Stimulated activated CD8-positive, alpha-beta memory T cell treated with anti-CD3 and anti-CD28 coated beads, Interleukin-4, amount 100 ng/mL, for 4 hours (primary cell): Measurements from ENCODE around the gene MORN1.
"Not testable (repeated sequence)": the region's sequence is repeated elsewhere in the genome, so short reads cannot be mapped to it uniquely, and the experiment has no call there.

ENCODE experiments used
- DNase-seq, 2 donors: peaks; one replicate each; pipeline ENCODE4 v3.0.0-alpha.2; 2020; ENCODE audit warnings: low read depth in 2 of 2, low spot score in 1 of 2

MORN1 gene

GRCh38 chr1:2391041-2391930 lies at the start of gene MORN1, which contains the start of gene RER1:
Gene MORN1 (minus strand): TSS chr1:2391554. CDS start chr1:2391533, 21 bp downstream.
Gene RER1 (plus strand): TSS chr1:2391841. CDS start chr1:2395791, 3,950 bp downstream.
- peak; percentile 95 to 98 for DNase-seq

GRCh38 chr1:2440346-2440745 lies 49.0 kb upstream of the MORN1 start:
- DNase-seq, result not testable (repeated sequence)

- DNase-seq, result no peak
Measured at GRCh38 chr1:2439369-2439768, 48.0 kb upstream of the MORN1 start.

GRCh38 chr1:2438641-2439040 lies 47.3 kb upstream of the MORN1 start:
- no peak for DNase-seq

- no peak for DNase-seq
Measured at GRCh38 chr1:2438038-2438437, 46.7 kb upstream of the MORN1 start.

- DNase-seq, result no peak
Measured at GRCh38 chr1:2437617-2438016, 46.3 kb upstream of the MORN1 start.

- DNase-seq, result no peak
Measured at GRCh38 chr1:2436876-2437275, 45.5 kb upstream of the MORN1 start.

- DNase-seq, result no peak
Measured at GRCh38 chr1:2435746-2436355, 44.5 kb upstream of the MORN1 start.

GRCh38 chr1:2435091-2435490 lies 43.7 kb upstream of the MORN1 start:
- DNase-seq, result no peak

- no peak for DNase-seq
Measured at GRCh38 chr1:2433936-2434655, 42.7 kb upstream of the MORN1 start.

GRCh38 chr1:2433196-2433595 lies 41.8 kb upstream of the MORN1 start:
- no peak for DNase-seq

GRCh38 chr1:2432441-2432844 lies 41.1 kb upstream of the MORN1 start:
- DNase-seq, result no peak

GRCh38 chr1:2431518-2431917 lies 40.2 kb upstream of the MORN1 start:
- no peak for DNase-seq

GRCh38 chr1:2431103-2431502 lies 39.7 kb upstream of the MORN1 start:
- DNase-seq, result no peak

- DNase-seq, result no peak
Measured at GRCh38 chr1:2430592-2430973, 39.2 kb upstream of the MORN1 start.

- DNase-seq, result no peak
Measured at GRCh38 chr1:2429780-2430591, 38.6 kb upstream of the MORN1 start.

- no peak for DNase-seq
Measured at GRCh38 chr1:2428490-2428889, 37.1 kb upstream of the MORN1 start.

- no peak for DNase-seq
Measured at GRCh38 chr1:2427976-2428375, 36.6 kb upstream of the MORN1 start.

GRCh38 chr1:2427051-2427450 lies 35.7 kb upstream of the MORN1 start:
- no peak for DNase-seq

- no peak for DNase-seq
Measured at GRCh38 chr1:2426540-2426939, 35.2 kb upstream of the MORN1 start.

- DNase-seq, result no peak
Measured at GRCh38 chr1:2425892-2426291, 34.5 kb upstream of the MORN1 start.
